Vagina (tissue), 2 donors: ENCODE data around the gene LY6G5C.

Source experiments
- CTCF ChIP-seq, 3 experiments: fragments of 450-650 bp in 2 of 3; fragments of 200-600 bp in 1 of 3; sonication (generic) in 1 of 3; IDR thresholded peaks; one replicate each; pipeline ENCODE4 v1.5.1; 2017 to 2019; ENCODE audit warnings: antibody characterized with exemption in 3 of 3, mild to moderate bottlenecking in 2 of 3, moderate library complexity in 2 of 3
- POLR2A ChIP-seq, 2 donors: fragments of 450-650 bp; IDR thresholded peaks; one replicate each; pipeline ENCODE4 v1.6.1; 2017; ENCODE audit warnings: antibody characterized with exemption in 2 of 2, mild to moderate bottlenecking in 2 of 2, moderate library complexity in 2 of 2
- POLR2AphosphoS5 ChIP-seq, 2 donors: sonication (generic); formaldehyde crosslinking; IDR thresholded peaks; one replicate each; pipeline ENCODE4 v1.9.0; 2017; ENCODE audit warnings: antibody characterized with exemption in 2 of 2, mild to moderate bottlenecking in 2 of 2, low read depth in 1 of 2; ENCODE audit not compliant: insufficient read depth in 1 of 2

GRCh38 chr6:31687860-31688693 is 7.2 kb upstream of the LY6G5C start:
- TF ChIP-seq CTCF (IDR thresholded peaks at IDR 0.05) (no peak), POLR2AphosphoS5 (IDR thresholded peaks at IDR 0.05; ENCODE audit: insufficient read depth in 1 of 2, low read depth in 1 of 2) (no peak), POLR2A (IDR thresholded peaks at IDR 0.05) (no peak)
